ENCODE measurements around the gene KRTAP4-11.
"Not testable (repeated sequence)": the region's sequence is repeated elsewhere in the genome, so short reads cannot be mapped to it uniquely, and the experiment has no call there.

KRTAP4-11 gene

DNA sequence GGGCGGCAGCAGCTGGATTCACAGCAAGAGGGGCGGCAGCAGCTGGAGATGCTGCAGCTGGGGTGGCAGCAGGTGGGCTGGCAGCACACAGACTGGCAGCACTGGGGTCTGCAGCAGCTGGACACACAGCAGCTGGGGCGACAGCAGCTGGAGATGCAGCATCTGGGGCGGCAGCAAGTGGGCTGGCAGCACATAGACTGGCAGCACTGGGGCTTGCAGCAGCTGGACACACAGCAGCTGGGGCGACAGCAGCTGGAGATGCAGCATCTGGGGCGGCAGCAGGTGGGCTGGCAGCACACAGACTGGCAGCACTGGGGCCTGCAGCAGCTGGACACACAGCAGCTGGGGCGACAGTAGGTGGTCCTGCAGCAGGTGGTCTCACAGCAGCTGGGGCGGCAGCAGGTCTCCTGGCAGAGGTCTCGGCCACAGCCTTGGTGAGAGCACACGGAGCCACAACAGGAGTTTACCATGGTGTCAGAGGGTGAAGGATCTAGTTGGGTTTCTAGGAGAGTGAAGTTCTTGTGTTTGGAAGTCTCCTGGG, at the start of gene KRTAP4-11:
Gene KRTAP4-11, minus strand, starts transcription at position 528 of the 541 bp plus-strand sequence. Its CDS starts 58 bp downstream, at position 470.
- not testable (repeated sequence) for DNase-seq

DNA sequence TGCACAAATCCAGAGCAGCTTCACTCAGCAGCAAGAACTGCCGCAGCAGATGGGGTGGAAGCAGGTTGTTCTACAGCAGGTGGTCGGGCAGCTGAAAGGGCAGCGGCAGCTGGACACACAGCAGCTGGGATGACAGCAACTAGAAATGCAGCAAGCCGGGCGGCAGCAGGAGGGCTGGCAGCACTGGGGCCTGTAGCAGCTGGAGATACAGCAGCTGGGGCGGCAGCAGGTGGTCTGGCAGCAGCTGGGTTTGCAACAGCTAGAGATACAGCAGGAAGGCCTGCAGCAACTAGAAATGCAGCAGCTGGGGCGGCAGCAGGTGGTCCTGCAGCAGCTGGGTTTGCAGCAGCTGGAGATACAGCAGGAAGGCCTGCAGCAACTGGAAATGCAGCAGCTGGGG, 49.4 kb upstream of the KRTAP4-11 start:
- DNase-seq = no peak

DNA sequence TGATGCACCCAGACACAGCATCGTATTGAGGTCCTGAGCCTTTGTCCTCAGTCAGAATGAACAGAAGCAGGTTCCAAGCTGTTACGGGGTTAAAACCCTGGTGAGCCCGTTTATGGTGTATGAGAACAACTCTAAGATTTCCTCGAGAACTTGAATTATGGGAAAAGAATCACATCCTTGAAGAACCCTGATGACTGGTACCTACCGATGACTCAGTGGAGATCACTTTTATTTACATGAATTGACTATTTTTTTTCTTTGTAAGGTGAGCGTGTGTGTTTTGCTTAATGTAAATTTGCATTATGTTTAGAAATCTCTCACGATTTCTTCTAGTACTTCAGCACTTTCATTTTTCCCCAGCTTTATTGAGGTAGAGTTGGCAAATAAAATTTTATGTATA, 45.7 kb upstream of the KRTAP4-11 start:
- DNase-seq = no peak

DNA sequence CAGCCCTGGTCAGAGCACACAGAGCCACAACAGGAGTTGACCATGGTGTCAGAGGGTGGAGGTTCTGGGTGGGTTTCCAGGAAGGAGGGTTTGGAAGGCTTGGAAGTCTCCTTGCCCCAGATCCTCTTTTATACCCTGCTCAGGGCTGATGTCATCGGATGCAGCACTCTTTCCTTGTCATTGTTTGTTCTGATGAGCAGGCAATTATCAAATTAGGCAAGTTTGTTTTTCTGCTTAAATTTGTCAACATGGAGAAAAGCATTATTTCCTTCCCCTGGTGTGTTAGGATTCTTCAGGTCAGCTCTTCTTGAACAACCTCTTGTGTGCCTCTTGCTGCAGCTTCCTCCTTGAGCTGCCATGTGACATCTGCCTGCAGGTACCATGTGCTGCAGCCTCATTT, 42.5 kb upstream of the KRTAP4-11 start, which contains the start of gene KRTAP4-4:
Gene KRTAP4-4, minus strand, starts transcription at position 101 of the 400 bp plus-strand sequence. Its CDS starts 57 bp downstream, at position 44.
- no peak for DNase-seq

DNA sequence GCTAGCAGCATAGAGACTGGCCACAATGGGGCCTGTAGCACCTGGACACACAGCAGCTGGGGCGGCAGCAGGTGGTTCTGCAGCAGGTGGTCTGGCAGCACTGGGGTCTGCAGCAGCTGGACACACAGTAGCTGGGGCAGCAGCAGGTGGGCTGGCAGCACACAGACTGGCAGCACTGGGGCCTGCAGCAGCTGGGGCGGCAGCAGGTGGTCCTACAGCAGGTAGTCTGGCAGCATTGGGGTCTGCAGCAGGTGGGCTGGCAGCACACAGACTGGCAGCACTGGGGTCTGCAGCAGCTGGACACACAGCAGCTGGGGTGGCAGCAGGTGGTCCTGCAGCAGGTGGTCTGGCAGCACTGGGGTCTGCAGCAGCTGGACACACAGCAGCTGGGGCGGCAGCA, 42.0 kb upstream of the KRTAP4-11 start:
- DNase-seq = not testable (repeated sequence)

DNA sequence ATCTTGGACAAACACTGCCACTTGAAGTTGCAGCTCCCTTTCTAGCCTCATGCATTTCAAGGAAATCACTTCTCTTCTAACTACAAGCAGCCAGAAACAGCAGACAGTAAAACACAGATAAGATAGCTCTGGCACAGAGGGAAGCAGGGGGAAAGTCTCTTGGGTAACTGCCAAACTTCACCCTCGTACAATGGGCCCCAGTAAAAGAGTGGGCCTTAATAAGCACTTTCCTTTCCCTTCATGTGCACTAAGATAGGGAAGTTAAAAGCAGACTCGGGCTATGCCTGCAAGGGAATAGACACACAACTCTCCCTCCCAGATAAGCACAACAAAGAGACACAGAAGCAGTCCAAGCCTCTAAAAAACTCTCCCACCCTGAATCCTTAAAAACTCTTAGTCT, 35.7 kb upstream of the KRTAP4-11 start:
- no peak for DNase-seq

DNA sequence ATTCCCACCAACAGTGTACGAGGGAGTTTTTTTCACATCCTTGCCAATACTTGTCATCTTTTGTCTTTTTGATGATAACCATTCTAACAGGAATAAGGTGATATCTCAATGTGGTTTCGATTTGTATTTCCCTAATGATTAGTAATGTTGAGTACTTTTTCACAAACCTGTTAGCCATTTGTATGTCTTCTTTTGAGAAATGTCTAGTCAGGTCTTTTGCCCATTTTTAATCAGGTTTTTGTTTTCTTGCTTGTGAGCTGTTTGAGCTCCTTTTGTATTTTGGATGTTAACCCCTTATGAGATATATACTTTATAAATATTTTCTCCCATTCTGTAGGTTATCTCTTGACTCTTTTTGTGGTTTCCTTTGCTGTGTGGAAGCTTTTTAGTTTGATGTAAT, 33.4 kb upstream of the KRTAP4-11 start:
- no peak for DNase-seq

DNA sequence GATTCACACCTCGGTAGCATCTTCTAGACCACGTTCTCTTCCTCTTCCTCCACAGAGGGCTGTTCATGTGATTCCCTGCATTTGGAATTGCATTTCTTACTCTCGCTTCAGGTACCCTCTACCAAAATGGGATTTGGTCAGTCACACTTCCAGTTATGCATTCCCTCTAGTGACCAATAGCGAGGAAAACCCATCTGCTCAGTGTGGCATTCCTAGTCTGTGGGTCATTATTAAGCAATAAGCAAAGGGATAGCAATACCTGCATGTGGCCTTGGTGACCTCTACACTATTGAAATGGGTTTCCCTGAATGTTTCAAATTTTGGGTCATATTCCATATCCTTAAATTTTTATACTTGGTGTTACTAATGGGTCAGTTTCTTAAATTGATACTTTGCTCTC, 31.9 kb upstream of the KRTAP4-11 start:
- no peak for DNase-seq

DNA sequence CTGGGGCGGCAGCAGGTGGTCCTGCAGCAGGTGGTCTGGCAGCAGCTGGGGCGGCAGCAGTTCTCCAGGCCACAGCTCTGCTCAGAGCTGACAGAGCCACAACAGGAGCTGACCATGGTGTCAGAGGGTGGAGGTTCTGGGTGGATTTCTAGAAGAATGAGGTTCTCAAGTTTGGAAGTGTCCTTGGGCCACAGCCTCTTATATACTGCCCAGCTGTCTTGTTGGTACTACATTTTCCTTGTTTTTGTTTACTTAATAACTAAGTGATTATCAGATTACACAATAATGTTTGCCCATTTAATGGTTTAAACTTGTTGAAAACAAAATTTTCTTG, 31.4 kb upstream of the KRTAP4-11 start, which contains the start of gene KRTAP4-5:
Gene KRTAP4-5, minus strand, starts transcription at position 174 of the 334 bp plus-strand sequence. Its CDS starts 58 bp downstream, at position 116.
- DNase-seq = no peak

DNA sequence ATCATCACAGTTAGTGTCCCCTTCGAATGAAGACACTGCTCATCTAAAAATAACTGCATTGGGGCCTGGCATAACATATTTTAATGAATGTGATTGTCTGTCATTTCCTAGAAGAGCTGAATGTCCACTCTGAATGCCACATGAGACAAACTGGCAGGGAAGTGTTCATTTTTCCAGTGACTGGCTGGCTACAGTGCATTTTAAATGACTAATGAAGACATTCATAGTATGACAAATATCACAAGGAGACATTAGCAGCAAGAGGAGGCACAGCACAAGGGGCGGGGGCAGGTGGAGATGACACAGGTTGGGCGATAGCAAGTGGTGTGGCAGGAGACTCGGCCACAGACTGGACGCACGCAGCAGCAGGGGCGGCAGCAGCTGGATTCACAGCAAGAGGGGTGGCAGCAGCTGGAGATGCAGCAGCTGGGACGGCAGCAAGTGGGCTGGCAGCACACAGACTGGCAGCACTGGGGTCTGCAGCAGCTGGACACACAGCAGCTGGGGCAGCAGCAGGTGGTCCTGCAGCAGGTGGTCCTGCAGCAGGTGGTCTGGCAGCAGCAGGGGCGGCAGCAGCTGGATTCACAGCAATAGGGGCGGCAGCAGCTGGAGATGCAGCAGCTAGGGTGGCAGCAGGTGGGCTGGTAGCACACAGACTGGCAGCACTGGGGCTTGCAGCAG, 30.9 kb upstream of the KRTAP4-11 start:
- not testable (repeated sequence) for DNase-seq

DNA sequence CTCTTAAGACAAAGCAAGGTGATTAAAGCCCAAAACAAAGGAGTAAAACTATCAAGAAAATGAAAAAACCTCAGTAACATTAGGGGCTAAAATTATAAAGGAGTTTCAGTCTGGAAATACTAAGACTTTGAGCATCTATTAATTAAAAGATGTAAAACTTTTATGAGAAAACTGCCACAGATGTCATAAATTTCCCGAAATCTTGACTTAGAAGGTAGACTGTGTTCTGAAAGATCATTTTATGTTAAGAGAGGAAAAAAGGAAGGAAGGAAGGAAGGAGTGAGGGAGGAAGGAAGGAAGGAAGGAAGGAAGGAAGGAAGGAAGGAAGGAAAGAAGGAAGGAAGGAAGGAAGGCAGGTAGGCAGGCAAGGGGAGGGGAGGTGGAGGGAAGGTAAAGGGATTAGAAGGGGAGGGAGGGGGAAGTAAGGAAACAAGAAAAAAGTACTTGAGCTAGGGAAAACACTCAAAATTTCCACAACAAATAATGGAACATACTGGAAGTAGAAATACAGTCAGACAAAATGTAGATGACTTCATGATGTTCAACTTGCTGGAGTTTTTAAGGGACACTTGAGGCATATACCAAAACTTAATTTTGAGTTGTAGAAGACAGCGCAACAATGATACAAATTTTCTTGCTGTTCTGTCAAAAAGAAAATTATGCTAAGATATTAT, 29.5 kb upstream of the KRTAP4-11 start:
- no peak for DNase-seq

DNA sequence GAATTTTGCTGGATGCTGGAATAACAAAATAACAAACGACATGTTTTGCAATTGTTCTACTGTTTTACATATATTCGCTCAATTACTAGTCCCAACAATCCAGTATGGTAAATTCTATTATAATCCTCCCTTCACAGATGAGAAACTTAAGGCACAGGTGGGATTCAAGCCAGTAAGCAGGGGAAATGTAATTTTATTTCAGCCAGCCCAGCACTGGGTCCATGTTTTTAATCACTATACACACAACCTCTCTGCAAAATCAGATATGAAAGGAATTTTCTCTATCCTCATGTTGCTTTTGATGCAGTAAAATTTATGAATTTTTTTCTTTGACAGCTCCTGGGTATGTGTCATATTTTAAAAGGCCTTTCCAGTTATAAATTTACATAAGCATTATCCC, 27.1 kb upstream of the KRTAP4-11 start:
- no peak for DNase-seq

DNA sequence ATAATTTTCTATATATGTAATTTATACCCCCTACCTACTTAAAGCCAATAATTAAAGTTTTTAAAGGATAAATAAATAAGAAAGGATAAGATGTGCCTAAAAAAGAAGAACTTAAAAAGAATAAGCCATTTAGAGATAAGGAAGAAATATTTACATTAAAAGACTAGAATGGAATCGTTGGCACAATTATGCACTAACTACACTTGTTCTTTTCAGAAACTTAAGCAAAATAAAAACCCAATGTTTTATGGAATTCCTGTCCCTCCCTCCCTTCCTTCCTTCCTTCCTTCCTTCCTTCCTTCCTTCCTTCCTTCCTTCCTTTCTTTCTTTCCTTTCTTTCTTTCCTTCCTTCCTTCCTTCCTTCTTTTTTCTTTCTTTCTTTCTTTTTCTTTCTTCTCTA, 26.7 kb upstream of the KRTAP4-11 start:
- no peak for DNase-seq

DNA sequence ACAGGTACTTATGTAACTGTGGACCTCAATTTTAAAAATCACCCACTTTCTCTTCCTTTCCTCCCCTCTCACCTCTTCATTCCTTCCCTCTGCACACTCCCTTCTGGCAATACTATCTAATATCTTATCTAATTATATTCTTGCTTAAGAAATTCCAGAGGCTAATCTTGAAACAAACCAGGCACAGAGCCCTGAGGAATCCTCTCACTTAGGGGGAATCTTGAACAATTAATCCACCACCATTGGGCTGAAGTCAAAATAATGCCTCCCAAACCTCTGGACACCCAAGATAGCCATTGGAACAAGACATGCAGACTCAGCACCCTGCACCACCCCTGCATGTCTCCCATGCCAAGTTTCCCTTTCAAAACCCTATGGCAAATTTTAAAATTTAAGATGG, 23.2 kb upstream of the KRTAP4-11 start:
- no peak for DNase-seq

DNA sequence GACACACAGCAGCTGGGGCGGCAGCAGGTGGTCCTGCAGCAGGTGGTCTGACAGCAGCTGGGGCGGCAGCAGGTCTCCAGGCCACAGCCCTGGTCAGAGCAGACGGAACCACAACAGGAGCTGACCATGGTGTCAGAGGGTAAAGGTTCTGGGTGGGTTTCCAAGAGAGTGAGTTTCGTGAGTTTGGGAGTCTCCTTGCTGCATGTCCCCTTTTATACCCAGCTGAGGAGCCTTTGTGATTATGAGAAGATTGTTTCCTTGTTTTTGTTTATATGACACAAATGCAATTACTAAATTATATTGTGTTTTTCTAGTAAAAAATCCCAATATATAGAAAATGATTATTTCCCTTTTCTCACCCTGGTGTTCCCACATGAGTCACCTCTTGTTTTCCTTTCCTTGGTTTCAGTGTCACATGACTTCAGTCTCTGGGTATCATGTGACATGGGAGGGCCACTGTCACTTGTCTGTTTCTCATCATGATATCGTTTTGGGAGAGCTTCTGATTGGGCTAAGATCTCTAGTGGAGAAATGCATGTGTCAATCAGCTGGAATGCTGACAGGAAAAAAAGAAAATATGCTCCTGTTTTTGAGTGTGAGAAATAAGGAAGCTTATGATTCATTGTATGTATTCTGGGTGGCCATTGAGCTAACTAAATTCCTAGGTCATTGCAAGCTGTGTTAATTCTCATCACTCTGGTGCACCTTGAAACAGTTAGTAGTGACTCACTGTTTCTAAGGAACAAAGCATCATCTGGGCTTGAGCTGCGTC, 22.4 kb upstream of the KRTAP4-11 start, which contains the start of gene KRTAP4-6:
Gene KRTAP4-6, minus strand, starts transcription at position 185 of the 772 bp plus-strand sequence. Its CDS starts 57 bp downstream, at position 128.
- no peak for DNase-seq

DNA sequence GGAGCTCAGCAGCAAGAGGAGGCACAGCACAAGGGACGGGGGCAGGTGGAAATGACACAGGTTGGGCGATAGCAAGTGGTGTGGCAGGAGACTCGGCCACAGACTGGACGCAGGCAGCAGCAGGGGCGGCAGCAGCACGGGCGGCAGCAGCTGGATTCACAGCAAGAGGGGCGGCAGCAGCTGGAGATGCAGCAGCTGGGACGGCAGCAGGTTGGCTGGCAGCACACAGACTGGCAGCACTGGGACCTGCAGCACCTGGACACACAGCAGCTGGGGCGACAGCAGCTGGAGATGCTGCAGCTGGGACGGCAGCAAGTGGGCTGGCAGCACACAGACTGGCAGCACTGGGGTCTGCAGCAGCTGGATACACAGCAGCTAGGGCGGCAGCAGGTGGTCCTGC, 21.7 kb upstream of the KRTAP4-11 start:
- DNase-seq = not testable (repeated sequence)

DNA sequence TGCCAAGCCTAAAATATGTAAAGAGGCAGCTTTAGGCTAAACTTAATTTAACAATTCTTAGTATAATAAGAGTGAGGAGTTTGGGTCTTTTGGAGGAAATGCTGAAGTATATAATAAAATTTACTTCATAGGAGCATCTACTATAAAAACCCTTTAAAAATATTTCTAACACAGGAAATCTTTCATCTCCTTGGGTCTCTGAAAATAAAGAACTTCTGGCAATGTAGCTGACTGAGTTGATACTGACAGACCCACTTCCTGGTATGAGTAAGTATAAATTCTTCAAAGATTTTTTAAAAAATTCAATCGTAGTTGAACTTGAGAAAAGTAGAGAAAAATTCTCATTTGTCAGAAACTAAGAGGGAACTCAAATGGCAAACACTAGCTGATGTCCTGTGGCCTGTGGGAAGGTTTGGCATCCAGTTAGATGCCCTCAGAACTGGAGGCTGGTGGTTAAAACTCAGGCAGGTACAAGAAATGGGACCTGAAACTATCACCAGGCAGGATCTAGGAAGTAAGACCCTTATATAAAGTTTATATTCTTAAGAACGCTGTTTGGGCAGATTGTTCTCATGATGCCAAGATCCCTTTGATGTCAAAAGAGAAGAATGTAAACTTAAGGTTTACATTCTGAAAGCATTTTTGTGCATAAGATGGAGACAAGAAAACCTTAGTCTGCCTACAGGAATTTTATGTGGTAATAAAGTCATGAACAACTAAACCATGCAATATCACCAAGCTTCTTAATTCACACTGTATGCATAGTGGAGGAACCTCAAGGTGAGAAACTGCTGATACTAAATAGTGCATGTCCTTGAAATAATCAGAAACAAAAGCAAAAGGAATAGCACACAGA, 15.9 kb upstream of the KRTAP4-11 start:
- no peak for DNase-seq

DNA sequence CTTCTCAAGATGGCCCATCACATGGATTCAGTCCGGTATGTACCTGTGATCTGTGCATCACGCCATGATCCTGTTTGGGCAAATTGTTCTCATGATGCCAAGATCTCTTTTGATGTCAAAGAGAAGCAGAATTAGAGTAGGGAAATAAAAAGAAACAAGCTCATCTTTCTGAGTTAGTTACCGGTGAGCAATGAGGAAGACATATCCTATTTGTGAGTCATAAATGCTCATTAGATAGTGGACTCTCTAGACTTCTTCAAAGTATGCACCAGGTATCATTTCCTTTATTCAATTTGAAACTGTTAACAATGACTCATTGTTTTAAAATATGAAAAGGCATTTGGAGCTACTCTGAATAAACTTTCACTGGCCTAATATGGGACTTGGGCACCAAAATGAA, 13.8 kb upstream of the KRTAP4-11 start:
- DNase-seq = no peak

DNA sequence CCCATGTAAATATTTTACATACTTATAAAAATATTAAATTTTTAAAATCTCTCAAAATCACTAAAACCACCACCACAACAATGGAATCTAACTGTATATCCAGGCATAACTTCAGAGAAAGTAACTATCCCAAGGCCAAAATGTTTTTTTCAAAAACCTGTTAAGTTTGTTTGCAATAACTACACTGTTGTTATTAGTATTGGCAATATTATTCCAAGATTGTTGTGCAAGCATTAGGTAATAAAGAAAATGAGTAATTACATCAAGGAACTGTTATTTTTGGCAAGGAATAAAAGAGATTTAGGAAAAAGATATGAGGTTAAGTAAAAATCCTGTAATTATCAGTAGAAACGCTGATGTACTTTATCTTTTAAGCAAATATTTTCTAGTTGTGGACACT, 9.2 kb upstream of the KRTAP4-11 start:
- no peak for DNase-seq

DNA sequence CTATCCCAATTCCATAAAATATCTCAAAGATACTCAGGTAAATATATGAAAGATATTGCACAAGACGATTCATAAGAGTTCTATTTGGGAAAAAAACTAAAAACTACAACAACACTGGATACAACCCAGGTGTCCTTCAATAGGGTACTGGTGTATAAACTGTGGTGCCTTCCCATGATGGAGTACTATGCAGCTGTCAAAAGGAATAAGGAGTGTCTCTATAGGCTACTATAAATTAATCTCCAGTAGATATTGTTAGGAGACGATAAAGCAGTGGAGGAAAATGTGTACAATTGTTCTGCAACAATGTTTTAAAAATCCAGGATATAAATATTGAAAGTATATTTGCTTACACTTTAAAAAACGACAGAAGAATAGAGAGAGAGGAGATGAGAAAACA, 8.2 kb upstream of the KRTAP4-11 start:
- no peak for DNase-seq

DNA sequence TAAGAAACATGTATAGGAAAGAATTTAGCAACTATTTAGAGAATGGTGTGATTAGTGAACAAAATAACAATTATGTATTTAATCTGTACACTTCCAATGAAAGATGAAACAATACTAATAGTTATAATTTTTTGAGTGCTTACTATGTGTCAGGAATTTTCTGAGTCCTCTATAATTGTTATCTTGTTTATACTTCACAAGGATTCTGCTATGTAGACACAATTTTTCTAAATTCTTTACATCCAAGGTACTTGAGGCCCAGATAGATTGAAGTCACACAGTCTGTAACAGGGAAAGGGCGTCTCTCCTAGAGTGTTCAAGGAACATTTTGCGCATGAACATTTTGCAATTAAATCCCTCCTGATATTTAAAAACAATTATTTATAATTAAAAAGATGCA, 6.9 kb upstream of the KRTAP4-11 start:
- no peak for DNase-seq

DNA sequence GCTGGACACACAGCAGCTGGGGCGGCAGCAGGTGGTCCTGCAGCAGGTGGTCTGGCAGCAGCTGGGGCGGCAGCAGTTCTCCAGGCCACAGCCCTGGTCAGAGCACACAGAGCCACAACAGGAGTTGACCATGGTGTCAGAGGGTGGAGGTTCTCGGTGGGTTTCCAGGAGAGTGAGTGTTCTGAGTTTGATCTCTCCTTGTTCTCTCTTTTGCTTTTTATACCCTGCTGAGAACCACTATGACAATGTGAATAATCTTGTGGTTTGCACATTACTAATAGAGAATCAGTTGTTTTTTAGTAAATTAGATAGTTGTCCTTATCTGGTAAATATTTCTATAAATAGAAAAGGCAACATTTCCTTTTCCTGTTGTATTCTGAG, 5.8 kb upstream of the KRTAP4-11 start, which contains the start of gene KRTAP4-12:
Gene KRTAP4-12, minus strand, starts transcription at position 192 of the 381 bp plus-strand sequence. Its CDS starts 60 bp downstream, at position 132.
- DNase-seq = not testable (repeated sequence)
